ENCODE data around the gene GPR157.
"Not testable (repeated sequence)": the region's sequence is repeated elsewhere in the genome, so short reads cannot be mapped to it uniquely, and the experiment has no call there.

GPR157 gene

GRCh38 chr1:9145714-9146113, 16.8 kb upstream of the GPR157 start:
- no peak for DNase-seq

GRCh38 chr1:9145021-9145668, 16.2 kb upstream of the GPR157 start:
- no peak for DNase-seq

GRCh38 chr1:9144494-9144893, 15.6 kb upstream of the GPR157 start:
- DNase-seq = not testable (repeated sequence)

DNA sequence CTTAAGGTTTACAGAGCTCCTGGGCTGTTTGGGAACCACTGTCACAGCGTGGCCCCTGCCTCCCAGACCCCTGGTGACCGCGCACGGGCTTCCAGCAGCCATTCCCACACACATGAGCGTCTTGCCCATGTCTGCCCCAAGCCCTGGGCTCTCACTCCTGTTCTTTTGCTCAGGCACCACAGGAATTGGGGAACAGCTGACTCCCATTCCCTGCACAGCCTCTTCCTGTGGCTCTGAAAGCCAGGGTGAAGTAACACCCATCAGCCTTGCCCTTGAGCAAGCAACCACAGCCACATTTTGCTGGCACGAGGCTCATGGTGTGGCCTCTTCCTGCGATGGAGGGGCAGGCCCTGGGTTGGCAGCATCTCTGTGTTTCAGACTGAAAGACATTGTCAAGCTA, 14.3 kb upstream of the GPR157 start:
- no peak for DNase-seq

DNA sequence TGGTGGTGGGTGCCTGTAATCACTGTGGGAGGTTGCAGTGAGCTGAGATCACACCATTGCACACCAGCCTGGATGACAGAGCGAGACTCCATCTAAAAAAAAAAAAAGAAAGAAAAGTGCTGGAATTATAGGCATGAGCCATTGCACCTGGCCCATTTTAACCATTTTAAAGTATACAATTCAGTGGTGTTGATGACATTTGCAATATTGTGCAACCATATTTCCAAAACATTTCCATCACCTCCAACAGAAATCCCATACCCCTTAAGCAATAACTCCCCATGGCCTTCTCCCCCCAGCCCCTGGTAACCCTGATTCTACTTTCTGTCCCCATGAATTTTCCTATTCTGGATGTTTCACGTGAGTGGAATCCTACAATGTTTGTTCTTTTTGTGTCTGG, 11.0 kb upstream of the GPR157 start:
- DNase-seq = no peak

- no peak for DNase-seq
These were observed 8.0 kb upstream of the GPR157 start for GRCh38 chr1:9136932-9137331.

DNA sequence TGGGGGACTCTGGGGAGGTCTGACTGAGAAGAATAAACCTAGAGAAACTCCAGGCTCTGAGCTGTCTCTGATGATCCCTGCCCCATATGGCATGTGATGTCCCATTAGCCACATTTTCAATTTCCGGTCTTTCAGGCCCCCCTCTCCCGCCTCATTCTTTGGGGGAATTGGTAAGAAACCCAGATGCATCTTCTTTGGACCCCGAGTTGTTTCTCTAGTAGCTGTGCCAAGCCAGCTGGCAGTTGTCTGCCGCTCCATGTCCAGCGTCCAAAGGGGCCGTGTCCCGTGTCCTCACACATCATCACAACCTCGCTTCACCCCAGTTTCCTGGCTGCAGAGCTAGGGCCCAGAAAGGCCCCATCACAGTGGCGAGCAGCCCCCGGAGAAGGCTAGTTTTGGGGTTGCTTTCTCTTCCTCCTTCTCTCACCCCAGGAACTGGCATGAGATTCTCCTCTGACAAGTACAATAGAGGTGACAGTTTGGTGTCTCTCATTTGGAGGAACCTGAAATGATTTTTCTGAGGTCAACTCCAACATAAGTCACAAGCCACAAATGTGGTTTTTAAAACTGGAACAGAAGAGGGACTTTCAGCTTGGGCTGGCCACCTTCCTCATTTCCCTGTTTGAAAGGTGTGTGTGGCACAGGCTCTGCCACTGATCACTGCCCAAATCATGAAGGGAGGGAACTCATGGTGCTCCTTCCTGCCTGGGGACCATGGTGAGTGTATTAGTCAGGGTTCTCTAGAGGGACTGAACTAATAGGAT, 6.4 kb upstream of the GPR157 start:
- no peak for DNase-seq

- DNase-seq = no peak
These were observed 5.1 kb upstream of the GPR157 start for GRCh38 chr1:9133870-9134585.

DNA sequence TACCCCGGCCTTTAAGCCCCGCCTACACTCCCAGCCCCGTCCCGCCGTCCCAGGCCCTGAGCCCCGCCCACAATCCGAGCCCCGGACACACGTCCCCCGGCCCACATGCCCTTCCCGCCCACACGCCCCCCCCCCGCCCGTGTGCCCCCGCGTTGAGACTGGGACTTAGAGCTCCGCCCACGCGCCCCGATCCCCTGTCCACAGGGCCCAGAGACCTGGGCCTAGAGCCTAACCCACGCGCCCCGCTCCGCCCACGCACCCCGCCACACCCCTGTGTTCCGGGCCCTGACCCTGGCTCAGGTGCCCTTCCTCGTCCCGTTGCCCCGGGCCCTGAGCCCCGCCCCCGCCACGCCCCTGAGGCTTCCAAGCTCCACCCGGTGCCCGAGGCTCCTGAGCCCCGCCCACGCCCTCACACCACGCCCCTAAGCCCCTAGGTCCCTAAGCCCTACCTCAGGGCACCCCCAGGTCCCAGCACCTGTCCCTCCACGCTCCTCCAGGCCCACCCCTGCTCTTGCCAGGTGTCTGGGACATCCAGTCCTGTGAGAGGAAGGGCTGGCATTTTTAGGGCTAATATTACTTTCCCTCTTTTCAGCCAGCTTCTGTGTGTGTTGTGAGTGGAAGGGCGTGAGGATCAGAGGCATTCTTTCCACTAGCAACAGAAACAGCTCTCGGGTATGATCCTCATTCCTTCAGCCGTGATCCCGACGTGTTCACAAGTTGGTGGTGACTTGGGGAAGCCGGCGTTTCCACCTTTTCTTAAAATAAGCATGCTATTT, 552 bp upstream of the GPR157 start:
- no peak for DNase-seq

GRCh38 chr1:9128166-9128519, 759 bp downstream of the GPR157 start:
- no peak for DNase-seq

GRCh38 chr1:9127395-9128165, 1.3 kb downstream of the GPR157 start:
- no peak for DNase-seq

DNA sequence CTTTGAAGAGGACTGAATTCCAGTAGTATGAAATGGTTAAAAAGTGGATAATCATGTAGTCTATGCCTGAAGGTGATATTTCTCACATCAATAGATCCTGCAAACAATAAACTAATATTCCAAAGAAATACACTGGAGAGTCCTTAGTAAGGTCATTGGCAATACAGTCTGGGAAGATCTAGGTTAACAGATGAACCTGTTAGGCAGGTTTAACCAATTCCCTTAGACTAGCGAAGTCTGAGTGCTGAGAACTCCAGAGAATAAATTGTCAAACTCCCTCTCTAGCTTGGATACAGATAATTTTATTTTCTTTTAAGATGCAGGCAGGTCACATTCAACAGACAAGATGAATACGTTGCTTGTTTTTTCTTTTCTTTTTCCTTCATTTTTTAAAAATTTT, 2.4 kb downstream of the GPR157 start:
- DNase-seq = no peak

GRCh38 chr1:9125847-9126246, 3.1 kb downstream of the GPR157 start:
- DNase-seq = not testable (repeated sequence)

DNA sequence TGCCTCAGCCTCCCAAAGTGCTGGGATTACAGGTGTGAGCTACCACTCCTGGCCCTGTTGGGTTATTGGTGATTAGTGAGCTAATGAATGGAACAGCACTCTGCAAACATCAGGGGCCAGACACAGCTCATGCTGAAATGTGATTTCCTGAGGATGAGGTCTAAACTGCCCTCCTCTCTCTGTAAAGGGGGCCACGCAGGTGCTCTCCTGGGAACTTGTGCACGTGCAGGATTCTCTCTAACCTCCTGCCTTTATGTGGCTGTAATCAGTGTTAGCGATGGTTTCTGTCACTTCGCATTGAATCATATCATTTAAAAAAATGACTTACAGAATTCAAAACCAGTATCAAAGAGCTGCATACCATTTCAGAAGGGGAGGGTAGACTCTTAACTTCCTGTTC, 3.6 kb downstream of the GPR157 start:
- DNase-seq = no peak

GRCh38 chr1:9124389-9124788, 4.5 kb downstream of the GPR157 start:
- DNase-seq = not testable (repeated sequence)

- DNase-seq = not testable (repeated sequence)
These were observed 5.2 kb downstream of the GPR157 start for GRCh38 chr1:9123665-9124064.

DNA sequence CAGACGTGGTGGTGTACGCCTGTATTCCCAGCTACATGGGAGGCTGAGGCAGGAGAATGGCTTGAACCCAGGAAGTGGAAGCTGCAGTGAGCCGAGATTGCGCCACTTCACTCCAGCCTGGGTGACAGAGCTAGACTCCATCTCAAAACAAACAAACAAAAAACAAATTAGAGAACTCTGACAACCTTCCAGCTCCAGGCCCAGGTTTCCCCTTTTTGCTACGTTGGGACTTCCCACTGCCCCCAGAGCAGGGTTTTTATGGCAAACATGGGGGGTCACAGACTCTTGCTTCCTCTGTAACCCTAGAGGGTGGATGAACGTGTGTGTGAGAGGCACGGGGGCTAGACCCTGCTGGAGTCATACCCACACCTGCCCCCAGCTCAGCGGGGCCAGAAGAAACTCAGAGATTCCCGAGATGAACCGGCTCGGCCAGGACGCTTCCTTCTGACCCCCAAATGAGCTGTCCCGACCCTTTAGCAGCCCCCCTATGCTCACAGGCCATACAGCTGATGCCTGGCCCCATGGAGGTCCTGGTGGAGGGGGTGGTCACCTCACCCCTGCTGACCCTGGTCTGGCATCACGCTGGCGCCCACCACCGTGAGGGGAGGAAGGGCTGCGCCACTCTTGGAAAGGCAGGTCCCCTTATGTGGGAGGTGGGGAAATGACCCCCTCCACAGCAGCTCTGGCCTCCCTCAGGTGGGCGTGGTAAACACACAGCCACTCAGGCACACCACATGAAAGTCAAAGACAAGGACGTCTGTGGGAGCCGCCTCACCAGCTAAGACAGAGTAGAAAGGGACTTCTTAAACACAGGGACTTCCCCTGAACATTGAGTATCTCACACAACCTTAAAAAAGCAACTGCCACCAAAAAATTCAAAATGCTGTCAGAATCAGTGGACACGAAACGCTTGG, 7.1 kb downstream of the GPR157 start:
- DNase-seq = no peak

GRCh38 chr1:9120312-9120958, 8.5 kb downstream of the GPR157 start:
- no peak for DNase-seq

- DNase-seq = no peak
These were observed 9.2 kb downstream of the GPR157 start for GRCh38 chr1:9119745-9120144.

DNA sequence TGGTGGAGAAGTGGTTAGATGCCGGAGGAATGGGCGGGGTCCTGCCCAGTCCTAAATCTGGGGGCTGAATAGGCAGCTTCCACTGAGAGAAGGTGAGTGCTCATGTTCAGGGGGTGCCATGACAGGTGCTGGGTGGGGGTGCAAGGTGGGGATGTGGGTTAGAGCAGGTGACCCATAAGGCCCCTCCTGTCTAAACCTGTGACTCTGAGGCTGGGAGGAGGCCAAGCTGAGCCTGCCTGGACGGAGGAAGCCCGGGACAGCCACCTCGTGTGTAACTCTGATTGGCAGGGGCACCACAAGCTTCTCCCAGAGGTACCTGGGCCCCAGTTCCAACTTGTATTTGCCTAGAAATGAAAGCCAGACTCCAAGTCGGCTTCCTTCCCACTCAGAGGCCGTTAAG, 10.7 kb downstream of the GPR157 start:
- no peak for DNase-seq

Measured in SIG-M5 (cell line).